HG02970 (cell line): Measurements from ENCODE around the gene ADPGK.
"Not testable (repeated sequence)": the region's sequence is repeated elsewhere in the genome, so short reads cannot be mapped to it uniquely, and the experiment has no call there.

Experiments
- ATAC-seq: cut with Tn5 transposase; IDR thresholded peaks from one replicate; pipeline ENCODE4 v1.9.1; 2021; ENCODE audit warnings: mild to moderate bottlenecking, moderate library complexity, moderate number of reproducible peaks; ENCODE audit not compliant: unreplicated experiment, low FRiP score

Gene ADPGK

GRCh38 chr15:72754096-72754495, 29.5 kb downstream of the ADPGK start:
- ATAC-seq = no peak

GRCh38 chr15:72751751-72752455, 31.7 kb downstream of the ADPGK start:
- ATAC-seq = no peak

DNA sequence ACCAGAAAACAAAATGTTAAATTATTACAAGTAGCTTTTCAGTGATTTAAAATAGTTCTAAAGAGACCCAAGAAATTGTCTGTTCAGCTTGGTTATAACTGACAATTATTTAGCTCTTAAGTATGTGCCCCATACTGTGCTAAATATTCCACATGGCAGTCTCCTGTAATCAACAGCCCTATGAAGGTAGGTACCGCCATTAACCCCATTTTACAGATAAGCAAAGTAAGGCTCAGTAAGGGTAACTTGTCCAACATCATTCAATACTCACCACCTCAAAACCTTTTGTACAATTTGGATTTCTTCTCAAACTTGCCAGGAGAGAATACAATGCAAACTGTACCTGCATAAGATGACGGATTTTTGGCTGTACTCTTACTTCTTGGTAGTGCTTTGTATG, 33.9 kb downstream of the ADPGK start:
- ATAC-seq = no peak

DNA sequence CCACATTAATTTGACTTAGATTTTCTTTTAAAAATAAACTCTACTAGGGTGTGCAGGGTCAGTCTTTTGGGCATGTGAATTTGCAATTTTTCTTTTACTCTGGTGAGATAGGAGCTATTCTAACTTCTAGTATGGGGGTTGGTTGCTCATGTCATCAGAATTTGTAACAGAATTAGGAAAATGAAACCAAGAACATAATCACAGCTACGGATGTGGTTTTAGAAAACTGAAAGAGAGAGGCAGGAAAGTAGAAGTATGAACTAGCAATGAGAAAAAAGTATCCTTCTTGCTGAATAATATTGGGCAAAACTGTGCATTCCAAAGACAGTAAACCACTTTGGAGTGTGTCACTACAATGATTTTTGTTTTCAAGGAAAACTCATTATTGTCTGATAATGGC, 43.3 kb downstream of the ADPGK start:
- no peak for ATAC-seq

GRCh38 chr15:72737723-72738122, 45.8 kb downstream of the ADPGK start:
- no peak for ATAC-seq

GRCh38 chr15:72737061-72737460, 46.5 kb downstream of the ADPGK start:
- no peak for ATAC-seq

DNA sequence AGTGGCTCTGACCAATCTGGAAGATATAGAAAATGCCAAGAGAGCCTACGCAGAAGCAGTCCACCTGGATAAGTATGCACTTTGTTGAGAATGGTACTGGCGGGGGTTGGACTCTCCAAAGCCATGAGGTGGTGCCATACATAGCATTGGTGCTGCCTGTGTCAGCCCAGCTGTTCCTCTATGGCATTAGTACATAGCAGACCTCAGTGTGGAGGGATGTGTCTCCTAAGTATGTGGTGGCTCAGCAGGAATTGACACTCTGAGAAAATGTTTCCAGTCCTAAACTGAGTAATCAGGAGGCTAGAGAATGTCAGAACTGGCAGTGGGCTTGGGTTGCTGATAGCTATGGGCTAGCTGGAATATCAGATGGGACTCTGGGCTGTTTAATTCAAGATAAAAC, 48.4 kb downstream of the ADPGK start:
- ATAC-seq = no peak

- ATAC-seq = no peak
Observed at GRCh38 chr15:72733941-72734738, 49.4 kb downstream of the ADPGK start.

DNA sequence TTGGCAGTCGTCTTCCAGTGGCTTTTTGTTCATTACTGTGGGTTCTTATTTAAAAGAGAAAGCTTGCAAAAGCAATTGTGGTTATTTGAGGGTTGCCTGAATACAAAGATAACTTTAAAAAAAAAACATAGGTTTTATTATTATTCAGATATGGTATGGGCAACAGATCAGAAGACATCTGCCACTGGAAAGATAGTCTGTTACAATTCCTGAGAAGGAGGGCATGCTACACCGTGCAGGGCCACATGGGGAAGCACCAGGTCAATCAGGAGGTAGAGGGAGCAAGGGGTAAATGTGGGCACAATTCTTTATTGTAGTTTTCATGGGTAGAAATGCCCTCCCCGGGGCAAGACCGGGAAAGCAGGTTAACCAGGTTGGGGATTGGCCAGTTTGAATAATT, 51.0 kb downstream of the ADPGK start:
- ATAC-seq = no peak

DNA sequence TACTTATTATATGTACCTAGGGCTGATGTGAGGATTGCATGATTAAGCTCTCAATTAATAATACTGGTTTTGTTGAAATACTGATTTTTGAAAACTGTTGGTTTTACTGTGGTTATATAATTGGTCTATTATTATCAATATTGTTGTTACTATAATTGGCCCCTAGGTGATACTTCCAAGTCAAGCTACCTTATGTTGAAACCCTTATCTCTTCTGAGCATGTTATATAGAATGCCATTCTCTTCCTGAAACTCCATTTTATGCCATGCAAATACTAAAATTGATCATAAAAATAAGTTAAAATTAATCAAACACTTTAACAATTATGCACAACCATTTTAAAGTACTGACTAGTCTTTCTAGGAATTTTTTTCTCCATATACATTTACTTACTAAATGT, 51.5 kb downstream of the ADPGK start:
- no peak for ATAC-seq

- ATAC-seq = no peak
Observed at GRCh38 chr15:72728821-72729220, 54.7 kb downstream of the ADPGK start.

DNA sequence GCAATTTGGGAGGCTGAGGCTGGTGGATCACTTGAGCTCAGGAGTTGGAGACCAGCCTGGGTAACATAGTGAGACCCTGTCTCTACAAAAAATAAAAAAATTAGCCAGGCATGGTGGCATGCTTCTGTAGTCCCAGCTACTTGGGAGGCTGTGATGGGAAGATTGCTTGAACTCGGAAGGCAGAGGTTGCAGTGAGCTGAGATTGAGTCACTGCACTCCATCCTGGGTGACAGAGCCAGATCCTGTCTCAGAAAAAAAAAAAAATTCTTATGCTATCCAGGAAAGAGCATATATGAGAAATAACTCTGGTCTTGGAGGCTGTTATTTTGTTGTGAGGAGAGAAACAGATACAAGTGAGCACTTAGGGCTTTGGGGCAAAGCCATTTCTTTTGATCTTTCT, 55.3 kb downstream of the ADPGK start:
- not testable (repeated sequence) for ATAC-seq

DNA sequence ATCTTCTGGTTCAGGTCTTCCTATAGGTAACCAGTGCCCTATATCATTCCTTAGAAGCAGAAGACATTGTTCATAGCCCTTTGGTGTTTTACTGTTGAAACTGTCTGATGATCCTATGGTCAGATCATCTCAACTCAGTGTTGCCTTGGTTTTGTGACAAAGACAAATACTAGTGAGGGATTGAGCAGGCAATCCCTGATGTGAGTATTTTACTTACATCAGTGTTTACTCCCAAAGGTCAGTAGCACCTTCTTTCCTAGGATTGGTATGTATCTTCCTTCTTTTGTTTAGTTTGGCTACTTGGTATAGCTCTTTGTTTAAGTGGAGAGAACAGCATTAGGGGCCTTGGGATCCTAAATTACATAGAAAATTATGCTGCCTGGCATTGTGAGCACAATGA, 56.4 kb downstream of the ADPGK start:
- no peak for ATAC-seq

DNA sequence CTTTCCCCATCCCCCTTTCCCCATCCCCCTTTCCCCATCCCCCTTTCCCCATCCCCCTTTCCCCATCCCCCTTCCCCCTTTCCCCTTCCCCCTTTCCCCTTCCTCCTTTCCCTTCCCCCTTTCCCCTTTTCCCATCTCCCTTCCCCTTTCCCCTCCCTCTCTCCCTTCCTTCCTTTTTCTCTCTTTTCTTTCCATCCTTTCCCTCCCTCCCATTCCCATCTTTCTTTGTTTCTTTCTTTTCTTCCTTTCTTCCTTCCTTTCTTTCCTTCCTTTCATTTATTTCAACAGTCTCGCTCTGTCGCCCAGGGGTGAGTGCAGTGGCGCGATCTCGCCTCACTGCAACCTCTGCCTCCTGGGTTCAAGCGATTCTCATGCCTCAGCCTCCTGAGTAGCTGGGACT, 57.7 kb downstream of the ADPGK start:
- not testable (repeated sequence) for ATAC-seq

- no peak for ATAC-seq
Observed at GRCh38 chr15:72725446-72725845, 58.1 kb downstream of the ADPGK start.

DNA sequence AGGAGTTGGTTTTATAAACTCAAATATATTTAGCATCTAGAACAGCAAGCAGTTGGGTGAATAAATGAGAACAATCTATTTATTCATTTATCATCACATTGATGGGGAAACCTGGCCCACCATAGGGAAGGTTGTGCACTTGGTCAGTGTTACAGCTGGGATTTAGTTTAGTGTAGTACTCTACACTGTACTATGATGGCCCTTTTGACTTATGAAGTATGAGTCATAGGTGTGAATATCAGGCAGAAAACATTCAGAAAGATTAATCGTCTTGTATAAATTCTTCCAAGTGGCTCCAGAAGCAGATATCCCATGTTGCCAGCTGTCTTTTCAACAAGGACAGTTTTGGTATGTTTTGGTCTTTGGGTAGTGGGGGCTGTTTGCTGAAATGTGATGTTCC, 59.5 kb downstream of the ADPGK start:
- ATAC-seq = no peak

DNA sequence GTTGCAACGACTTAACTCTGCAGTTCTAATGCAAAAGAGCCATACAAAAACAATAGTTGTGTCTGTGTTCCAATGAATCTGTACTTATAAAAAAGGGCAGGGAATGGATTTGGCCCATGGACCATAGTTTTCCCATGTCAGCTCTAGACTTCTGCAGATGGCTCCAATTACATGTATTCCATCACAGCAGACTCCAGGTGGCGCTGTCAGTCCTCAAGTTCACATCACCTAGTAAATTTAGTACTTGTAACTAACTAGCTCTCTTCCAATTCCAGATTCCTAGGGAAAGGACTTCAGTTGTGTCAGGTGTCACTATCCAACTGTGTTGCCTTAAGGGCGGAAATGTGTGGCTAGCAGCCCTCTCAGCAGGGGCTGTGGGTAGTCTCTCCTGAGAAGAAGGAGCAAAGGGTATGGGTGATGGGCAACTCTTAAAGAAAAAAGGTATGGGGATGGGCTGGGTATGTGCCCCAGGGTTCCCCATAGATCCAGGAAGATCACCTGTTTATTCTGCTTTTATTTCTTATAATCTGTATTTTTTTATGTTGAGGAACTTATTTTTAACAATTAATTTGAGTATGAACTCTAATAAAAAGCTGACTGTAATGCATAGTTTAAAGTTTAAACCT, 61.4 kb downstream of the ADPGK start:
- ATAC-seq = no peak

DNA sequence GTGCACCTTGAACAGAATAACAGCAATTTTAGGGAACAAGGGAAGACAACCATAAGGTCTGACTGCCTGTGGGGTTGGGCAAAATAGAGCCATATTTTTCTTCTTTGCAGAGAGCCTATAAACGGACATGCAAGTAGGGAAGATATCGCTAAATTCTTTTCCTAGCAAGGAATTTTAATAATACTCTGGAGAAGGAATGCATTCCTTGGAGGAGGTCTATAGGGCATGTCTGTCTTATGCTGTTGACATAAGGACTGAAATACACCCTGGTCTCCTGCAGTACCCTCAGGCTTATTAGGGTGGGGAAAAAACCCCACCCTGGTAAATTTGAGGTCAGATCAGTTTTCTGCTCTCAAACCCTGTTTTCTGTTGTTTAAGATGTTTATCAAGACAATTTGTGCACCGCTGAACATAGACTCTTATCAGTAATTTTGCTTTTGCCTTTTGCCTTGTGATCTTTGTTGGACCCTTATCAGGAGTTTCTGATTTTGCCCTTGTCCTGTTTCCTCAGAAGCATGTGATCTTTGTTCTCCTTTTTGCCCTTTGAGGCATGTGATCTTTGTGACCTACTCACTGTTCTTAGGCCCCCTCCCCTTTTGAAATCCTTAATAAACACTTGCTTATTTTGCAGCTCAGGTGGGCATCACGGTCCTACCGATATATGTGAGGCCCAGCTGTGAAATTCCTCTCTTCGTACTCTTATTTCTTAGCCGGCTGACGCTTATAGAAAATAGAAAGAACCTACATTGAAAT, 74.8 kb downstream of the ADPGK start:
- ATAC-seq = not testable (repeated sequence)

- ATAC-seq = no peak
Observed at GRCh38 chr15:72706266-72706665, 77.3 kb downstream of the ADPGK start.
